HG02840 (cell line): ENCODE data around the gene MAML2.

Source experiments
- ATAC-seq: cut with Tn5 transposase; IDR thresholded peaks from one replicate; pipeline ENCODE4 v1.9.1; 2021; ENCODE audit warnings: mild to moderate bottlenecking, moderate library complexity, moderate number of reproducible peaks; ENCODE audit not compliant: unreplicated experiment, low FRiP score

The MAML2 gene

DNA sequence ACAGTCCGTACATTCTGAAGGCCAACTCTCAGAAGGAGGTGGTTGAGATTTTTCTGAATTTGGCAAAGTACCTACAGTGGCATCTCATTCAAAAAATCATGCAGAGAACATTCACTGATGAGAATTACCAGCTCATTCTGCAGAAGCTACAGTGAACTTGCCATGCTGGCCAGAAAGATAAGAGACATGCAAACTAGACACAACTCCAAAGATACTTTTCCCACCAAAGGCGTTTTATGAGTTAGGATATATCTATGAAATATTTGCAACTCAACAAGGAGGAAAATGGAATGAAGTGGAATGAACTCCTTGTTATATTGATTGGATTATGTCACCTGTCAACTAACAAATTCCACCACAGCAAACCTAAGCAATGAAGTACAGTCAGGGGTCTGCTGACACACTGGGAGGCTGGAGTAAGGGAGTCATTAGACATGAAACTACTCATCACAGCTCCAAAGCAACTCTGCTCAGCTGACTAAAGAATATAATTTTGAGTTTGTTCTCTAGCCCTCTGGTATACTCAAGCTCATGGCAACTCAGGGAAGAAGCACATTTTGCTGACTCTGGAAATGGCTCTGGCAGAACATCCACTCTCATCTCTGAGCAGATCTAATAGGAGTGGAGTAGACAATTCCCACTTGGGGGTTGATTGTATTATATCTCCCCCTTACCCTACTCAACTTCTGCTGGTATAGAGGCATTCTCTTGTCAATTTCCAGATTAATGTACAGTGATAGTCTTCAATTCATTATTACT, 22.9 kb downstream of the MAML2 start:
- ATAC-seq = no peak

DNA sequence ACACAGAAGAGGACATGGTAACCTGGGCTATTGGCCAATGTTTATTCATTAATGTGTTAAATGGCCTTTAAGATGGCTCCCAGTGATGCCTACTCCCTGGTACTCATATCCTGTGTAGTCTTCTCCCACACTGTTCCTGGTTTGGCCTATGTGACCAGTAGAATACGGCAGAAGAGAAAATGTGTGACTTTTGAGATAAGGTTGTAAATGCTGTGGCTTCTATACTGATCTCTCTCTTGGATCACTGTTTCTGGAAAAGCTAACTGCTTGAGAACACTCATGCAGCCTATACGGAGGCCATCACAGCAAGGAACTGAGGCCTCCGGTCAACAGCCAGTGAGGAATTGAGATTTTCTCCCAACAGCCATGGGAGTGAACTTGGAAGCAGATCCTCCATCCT, 24.1 kb downstream of the MAML2 start:
- ATAC-seq = no peak

DNA sequence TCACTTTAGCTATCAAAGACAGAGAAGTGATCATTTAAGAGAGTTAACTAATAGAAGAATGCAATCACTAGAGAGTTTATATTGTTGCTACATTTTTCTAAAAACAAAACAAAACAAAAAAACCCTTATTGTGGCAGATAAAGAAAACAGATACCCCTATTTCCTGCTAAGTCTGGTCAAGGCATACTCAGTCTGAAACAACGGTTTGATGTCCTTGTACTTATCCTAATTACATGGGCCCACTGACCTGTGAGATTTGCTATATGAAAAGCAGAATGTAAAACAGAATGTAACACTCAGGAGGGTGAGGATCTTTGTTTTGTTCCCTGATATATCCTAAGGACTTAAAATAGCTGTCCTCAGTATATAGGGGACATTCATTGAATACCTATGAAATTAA, 24.6 kb downstream of the MAML2 start:
- no peak for ATAC-seq

DNA sequence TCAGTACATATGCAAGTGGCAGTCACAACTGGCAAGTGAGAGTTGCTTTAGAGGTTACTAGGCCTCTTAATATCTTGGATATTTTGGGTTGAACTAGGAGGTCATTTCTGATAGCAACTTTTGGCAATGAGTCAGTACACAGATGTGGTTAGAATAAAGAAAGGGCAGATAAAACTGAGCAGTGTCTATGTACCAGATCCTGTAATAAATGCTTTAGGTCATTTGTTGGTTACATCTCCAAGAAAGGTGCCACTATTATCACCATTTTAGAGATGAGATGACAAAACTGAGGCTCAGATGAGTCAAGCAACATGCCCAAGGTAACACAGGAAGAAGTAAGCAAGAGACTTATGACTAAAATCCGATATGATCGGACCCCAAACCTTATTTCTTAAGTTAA, 25.0 kb downstream of the MAML2 start:
- no peak for ATAC-seq

DNA sequence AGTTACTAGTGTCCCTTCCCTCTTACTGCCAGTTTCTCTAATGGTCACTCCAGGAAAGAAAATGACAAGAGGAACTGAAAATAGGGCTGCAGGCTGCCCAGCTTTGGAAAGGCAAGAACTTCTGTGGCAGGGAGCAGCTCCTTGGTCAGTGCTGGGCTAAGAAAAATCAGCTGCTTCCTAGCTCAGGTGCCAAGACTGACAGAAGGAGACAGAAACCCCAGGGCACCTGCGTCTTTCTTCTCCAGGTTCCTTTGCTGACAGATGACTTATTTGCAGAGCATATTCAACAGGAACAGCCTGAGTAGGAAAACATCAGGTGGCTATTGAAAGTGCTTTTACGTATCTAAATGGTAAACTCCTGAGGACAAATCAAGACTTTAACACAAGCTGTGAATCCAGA, 25.4 kb downstream of the MAML2 start:
- no peak for ATAC-seq

DNA sequence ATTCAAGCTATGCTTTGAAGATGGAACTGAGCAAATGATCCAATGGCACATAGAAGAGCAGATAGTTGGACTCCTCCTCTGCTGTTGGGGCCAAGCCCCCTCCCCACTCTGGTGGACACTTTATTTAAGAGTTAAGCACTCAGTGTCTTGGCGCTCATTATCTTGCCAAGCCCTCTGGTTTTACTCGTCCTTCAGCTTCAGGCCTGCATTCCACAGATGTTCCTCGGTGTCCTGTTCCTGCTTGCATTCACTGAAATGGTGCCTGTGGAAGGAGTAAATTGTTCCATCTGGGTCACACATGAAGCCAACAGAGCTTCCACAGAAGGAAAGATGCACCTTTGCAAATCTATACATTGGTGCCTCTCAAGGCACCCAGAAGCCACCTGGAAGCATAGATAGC, 26.1 kb downstream of the MAML2 start:
- no peak for ATAC-seq

DNA sequence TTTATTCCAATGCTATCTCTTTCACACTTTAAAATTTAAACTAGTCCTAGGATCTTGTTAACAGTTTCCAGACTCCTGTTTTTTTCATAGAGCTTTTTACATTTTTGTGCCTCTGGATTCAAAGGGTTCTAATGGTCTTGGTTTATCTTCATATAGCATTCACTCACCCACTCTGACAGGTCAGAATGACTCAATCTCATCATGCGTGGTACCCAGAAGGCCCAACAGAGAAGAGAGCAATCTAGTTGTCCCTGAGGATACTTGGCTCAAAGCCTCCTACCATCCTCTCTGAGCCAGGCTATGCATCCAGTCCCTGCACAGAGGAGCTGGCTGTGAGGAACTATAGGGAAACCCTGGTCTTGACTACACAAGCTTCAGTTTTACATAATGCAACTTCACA, 27.5 kb downstream of the MAML2 start:
- no peak for ATAC-seq

DNA sequence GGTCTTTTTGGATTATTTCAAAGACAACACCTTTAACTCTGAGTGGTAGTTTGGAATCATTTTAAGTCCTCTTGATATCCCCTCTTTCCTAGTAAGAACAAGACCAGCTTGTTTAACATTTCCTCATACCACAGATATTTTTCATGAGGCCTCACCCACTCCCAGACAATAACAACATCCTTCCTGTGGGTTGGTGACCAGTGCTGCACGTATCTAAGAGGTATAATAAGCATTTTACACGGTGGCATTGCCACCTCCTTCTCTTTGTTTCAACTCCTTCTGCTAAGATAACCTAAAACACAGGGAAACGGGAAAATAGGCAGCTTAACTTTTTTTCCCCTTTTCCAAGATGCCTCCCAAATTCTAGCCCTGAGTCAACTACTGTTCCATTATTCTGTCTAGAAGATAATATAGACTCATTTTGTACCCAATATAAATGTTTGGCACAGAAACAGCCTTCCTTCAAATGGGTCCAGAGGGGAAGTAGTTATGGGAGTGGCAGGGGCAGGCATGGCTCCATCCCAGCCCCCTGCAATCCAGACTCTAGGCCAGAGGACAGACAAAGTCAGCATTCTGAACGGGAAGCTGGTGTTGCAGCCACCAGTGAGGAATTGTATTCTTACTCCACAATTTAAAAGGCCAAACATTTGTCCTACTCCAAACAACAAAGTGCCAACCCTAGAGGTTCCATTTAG, 28.5 kb downstream of the MAML2 start:
- ATAC-seq = no peak

DNA sequence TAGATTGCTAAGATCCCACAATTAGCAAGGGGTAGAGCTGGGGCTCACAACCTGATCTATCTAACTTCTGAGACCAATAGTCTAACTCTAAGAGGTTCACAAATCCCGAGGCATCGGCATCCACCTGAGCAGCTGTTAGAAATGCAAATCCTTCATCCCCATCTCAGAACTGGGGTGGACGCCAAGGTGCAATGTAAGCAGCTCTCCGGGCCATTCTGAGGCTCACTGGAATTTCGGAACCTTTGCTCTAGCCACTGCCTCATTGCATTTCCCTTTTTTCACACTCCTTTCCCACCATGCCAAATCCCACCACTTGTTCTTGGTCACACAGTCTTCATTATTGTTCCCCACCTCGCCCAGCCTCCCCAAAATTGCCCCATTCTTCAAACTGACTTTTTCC, 29.8 kb downstream of the MAML2 start:
- ATAC-seq = no peak

DNA sequence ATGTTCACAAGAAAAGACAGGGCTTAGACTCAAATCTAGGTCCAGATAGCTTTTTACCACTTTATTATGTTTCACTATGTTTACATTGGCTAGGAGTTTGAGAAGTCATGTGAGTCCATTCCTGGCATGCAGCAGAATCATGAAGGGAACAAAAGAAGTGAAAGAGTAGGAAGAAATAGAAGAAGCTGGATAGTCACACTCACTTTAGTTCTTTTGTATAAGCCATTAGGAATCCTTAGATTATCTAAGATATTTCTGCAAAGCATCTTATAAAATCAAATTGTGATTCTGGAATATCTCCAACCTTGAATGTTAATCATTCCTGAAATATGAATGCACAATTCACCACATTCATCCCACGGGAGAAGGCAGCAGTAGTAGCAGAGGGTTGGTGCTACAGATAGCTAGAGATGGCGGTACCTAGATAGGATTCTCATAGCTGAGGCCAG, 31.9 kb downstream of the MAML2 start:
- no peak for ATAC-seq

DNA sequence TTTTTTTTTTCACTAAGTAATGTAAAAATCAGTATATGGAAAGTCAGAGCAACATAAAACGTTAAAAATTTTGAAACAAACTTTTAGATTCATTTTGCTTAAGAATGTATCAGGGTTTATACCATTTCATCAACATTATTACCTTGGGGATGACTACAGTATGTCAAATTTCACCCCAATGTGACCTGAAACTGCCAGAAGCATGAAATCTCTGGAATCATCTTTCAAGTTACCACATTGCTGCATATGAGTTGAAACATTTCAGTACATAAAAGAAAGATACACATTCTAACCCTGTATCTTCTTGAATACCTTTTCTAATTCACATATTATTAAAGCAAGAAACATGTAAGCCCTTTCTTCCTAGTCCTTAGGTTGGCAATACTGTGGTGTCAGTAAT, 32.8 kb downstream of the MAML2 start:
- ATAC-seq = no peak

DNA sequence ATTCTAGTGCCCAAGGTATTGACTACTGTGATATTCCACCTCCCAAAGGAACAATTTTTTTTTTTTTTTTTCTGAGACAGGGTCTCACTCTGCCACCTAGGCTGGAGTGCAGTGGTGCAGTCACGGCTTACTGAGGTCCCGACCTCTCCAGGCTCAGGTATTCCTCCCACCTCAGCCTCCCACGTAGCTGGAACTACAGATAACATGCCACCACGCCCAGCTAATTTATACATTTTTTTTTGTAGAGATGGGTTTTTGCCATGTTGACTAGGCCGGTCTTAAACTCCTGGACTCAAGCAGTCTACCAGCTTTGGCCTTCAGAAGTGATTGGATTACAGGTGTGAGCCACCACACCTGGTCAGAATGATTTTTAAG, 33.4 kb downstream of the MAML2 start:
- ATAC-seq = no peak

DNA sequence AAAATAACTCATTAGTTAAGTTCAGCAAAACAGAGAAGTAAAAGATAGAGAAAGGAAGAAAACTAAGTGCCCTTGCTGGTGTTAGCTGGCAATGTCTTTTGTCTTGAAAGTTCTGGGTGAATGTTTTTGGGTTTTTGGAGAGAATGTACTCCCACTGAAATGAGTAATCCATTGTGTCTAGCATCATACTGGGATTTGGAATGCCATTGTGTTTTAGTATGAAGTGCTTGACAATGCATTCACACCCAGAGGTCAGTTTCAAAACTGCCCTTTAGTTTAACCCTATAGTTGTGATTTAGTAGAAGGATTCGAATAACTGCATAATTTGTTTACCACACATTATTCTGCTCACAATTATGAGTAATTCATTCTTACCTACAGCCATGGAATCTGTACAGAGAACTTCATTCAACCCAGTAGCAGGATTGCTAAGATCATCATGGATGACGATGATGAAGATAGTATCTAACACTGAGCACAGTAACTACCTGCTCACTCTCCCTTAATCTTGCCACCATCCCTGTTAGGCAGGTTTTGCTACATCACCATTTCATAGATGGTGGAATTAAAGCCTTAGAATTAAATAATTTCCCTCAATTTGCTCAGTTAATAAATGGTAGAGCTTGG, 33.9 kb downstream of the MAML2 start:
- ATAC-seq = no peak

DNA sequence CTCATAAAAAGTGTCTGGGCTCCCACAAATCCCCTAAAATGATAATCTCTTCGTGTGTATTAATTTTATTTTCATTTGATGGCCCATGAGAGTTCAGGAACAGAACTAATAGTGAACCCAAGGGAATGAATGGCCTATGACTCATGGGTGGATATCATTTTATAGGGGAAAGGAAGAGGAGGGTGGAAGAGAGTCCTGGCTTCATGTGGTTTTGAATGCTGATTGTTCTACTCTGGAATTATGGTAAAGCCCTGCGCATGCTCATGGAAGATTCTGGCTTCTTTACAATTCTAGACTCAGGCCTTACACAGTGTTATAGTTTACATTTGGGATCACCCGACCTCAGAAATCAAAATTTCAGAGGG, 35.2 kb downstream of the MAML2 start:
- no peak for ATAC-seq

DNA sequence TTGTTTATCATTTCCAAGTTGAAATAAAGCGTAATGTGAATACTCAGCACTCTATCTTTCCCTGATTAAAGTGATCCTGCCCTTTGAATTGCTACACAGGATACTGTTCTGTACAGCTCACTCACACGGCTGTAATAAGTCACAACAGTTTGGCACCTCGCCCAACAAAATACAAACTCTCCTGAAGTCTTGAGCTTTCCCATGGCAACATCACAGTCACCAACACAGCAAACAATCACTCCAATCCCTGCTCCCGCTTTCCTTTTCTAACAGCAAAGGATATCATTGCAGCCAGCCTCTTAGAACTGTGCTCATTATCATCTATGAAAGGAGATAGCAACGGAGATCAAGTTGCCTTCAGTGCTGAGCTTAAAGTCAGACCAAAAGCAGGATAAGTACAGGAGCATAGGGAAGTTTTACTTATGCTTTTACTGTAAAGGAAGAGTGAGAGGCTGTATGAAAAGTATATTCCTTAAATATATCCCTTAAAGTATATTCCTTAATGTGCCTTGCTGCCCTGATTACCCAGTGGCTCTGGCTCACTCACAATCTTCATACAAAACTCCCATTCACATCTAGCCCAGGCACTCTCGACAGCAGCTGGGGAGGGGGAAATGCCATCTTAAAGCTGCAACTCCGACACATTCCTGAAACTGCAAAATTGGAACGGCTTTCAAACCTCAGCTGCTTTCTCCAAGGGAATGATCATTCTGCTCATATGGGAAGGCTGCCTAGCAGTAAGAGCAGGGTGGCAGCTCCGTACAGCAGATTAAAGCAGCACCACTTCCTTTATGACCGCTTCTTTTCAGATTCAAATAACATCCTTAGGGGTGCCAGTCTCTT, 35.8 kb downstream of the MAML2 start:
- no peak for ATAC-seq

DNA sequence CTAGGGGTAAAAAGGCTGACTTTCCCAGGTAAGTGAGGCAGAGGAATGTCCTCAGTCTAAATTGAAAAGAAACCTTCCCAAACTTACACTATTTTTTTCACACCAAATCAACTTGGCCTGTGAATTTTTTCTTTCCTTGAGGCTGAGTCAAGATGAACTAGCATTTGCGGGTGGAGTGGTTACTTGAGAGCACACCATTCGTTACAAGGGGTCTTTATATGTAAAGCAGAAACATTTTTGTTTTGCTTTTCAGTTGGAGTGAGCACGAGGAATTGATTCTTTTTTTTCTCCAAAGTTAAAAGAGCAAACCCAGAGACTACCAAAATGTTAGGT, 36.4 kb downstream of the MAML2 start:
- ATAC-seq = no peak

DNA sequence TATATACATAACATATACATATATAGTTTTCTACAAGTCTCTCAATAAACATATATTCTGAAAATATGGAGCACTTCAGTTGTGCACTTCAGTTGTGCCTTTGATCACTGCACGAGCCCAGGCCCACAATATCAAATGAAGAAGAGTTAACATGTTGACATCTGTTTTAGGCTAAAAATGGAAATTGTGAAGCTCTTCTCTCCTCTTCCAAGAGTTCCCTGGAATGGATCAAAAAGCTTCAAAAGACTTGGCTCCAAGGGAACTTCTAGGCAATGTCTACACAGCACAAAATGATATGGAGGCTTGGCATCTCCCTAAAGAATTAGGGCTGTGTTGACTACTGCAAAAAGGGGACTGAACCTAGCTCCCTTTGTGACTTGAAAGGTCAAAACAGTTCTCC, 36.9 kb downstream of the MAML2 start:
- no peak for ATAC-seq

DNA sequence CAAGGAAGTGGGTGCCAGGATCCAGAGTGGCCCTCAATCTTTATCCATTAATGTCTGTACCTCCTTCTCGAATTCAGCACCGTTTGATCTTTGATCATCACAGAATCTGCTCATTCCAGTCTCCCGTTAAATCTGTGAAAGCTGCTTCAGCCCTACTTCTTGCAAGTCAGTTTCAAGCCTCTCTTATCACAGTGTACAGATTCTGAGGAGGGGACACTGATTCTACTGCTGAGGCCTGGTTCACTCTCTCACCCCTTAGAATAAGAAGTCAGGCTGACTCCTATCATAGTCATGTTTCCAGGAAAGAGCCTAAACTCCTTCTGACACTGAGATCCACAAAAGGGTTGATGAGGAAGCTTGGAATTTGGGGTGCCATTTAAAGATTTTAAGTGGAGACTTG, 39.0 kb downstream of the MAML2 start:
- no peak for ATAC-seq

DNA sequence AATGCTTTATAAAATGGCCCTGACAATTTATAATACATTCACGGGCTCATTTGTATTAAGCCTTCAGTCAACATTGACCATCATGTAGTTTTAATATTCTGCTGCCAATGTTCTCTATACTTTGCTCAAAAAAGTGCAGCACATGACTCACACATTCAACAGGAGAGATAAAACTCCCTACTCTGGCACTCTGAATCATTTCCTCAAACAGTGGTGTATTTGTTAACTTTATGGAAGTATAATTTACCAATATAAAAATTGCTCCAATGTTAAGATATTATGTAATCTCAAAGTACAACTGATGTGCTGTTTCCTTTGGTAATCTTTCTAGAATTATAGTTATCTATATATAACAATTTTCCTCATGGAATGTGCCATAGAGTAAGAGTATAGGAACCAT, 39.9 kb downstream of the MAML2 start:
- ATAC-seq = no peak

DNA sequence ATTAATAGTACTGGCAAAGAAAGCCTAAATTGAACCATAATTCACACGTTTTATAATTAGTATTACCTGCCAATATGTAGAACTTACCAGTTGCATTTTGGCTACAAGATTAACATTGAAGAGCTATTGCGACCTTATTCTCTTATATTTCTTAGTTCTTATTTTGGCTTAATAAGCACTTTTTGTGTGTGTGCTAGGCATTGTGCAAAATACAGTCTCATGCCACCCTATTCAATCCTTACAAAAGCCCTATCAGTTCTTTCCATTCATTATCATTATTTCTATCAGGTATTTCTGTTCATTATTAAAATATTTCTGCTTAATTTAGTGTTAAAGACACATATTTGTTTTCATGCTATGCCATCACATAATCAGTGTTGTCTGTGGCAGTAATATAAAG, 41.2 kb downstream of the MAML2 start:
- ATAC-seq = no peak
